Fibroblast of pulmonary artery (primary cell): ENCODE measurements around the gene ZNF407.

ENCODE experiments used
- DNase-seq: peaks from one replicate; pipeline ENCODE4 v3.0.0-alpha.2; 2010; ENCODE audit warnings: low read depth
- H3K4me3 ChIP-seq: replicated peaks from 2 replicates; pipeline ENCODE4 v1.5.1; 2011; ENCODE audit warnings: low read depth, mild to moderate bottlenecking, control low read depth, low read length, moderate library complexity
- CTCF ChIP-seq: IDR thresholded peaks from 2 replicates; pipeline ENCODE4 v1.5.1; 2011; ENCODE audit warnings: mild to moderate bottlenecking, control low read depth, low read length, inconsistent platforms; ENCODE audit errors: missing control alignments

ZNF407 gene

GRCh38 chr18:74597662-74598349 lies at the start of gene ZNF407:
TSS of gene ZNF407 (plus strand) at chr18:74597870. CDS start at chr18:74631020, 33,150 bp downstream.
- peak; percentile 93 for DNase-seq
- H3K4me3 ChIP-seq = peak within 1 kb of the TSS; percentile 95
- no peak for TF ChIP-seq CTCF

- no peak for TF ChIP-seq CTCF
- no peak for DNase-seq
- no peak overlapping the region for H3K4me3 ChIP-seq
Measured at GRCh38 chr18:74549591-74550104, 48.0 kb upstream of the ZNF407 start.

GRCh38 chr18:74550886-74551285 lies 46.8 kb upstream of the ZNF407 start:
- TF ChIP-seq CTCF = no peak
- no peak for DNase-seq
- no peak overlapping the region for H3K4me3 ChIP-seq

- no peak for TF ChIP-seq CTCF
- H3K4me3 ChIP-seq = no peak overlapping the region
- no peak for DNase-seq
Measured at GRCh38 chr18:74551452-74551851, 46.2 kb upstream of the ZNF407 start.

GRCh38 chr18:74551936-74552555 lies 45.6 kb upstream of the ZNF407 start:
- H3K4me3 ChIP-seq = no peak overlapping the region
- peak; percentile 88 for TF ChIP-seq CTCF
- DNase-seq = peak; percentile 90

- TF ChIP-seq CTCF = no peak
- DNase-seq = no peak
- no peak overlapping the region for H3K4me3 ChIP-seq
Measured at GRCh38 chr18:74556126-74556525, 41.5 kb upstream of the ZNF407 start.
